H1 (cell line): ENCODE results near the gene TRIM28. TPM values are rescaled to one million over a fixed set of nuclear protein-coding genes. Genes with fewer than 3 reads are reported as not detected.

ENCODE experiments used
- CTCF ChIA-PET: fragments of 300-600 bp; sonication (Branson Sonifier 250); formaldehyde crosslinking; loops from one replicate; lab custom pipeline; 2021; ENCODE audit not compliant: partially characterized antibody; lab: Charles Lee
- POLR2A ChIA-PET: fragments of 300-600 bp; sonication (Branson Sonifier 250); formaldehyde crosslinking; loops from one replicate; lab custom pipeline; 2021; ENCODE audit warnings: inconsistent platforms; ENCODE audit not compliant: partially characterized antibody; lab: Charles Lee
- DNase-seq, 2 experiments: peaks; one replicate each; pipeline versions ENCODE4 v3.0.0 to v3.0.0-alpha.2; 2010 to 2022; ENCODE audit warnings: low spot score in 2 of 2, low read depth in 1 of 2, mixed read lengths in 1 of 2
- FAIRE-seq: peaks from 2 replicates; lab custom pipeline; 2011; peaks lifted over from hg19 to GRCh38; lab: Jason Lieb, UNC
- H2AFZ ChIP-seq: 2 replicates; pipeline ENCODE4 v1.8.1; 2012; ENCODE audit warnings: low read length, inconsistent platforms
- H2AK5ac ChIP-seq: 2 replicates; pipeline ENCODE4 v1.6.1; 2013; ENCODE audit warnings: low read depth, low read length
- H2BK120ac ChIP-seq: replicated peaks from 2 replicates; pipeline ENCODE3; 2013; ENCODE audit warnings: low read depth, low read length, inconsistent platforms
- H2BK12ac ChIP-seq: 2 replicates; pipeline ENCODE4 v1.6.1; 2013; ENCODE audit warnings: low read depth, low read length
- H2BK15ac ChIP-seq: 2 replicates; pipeline ENCODE4 v1.6.1; 2013; ENCODE audit warnings: low read length
- H2BK20ac ChIP-seq: 2 replicates; pipeline ENCODE4 v1.6.1; 2013; ENCODE audit warnings: low read length
- H2BK5ac ChIP-seq: 2 replicates; pipeline ENCODE4 v1.6.1; 2013; ENCODE audit warnings: low read depth, low read length
- H3K14ac ChIP-seq: 2 replicates; pipeline ENCODE4 v1.6.1; 2013; ENCODE audit warnings: inconsistent platforms; ENCODE audit not compliant: insufficient read length
- H3K18ac ChIP-seq: 2 replicates; pipeline ENCODE4 v1.6.1; 2013; ENCODE audit warnings: low read length; ENCODE audit errors: extremely low read depth
- H3K23ac ChIP-seq: 2 replicates; pipeline ENCODE4 v1.6.1; 2013; ENCODE audit warnings: inconsistent platforms; ENCODE audit not compliant: insufficient read length
- H3K23me2 ChIP-seq: 2 replicates; pipeline ENCODE4 v1.6.1; 2013; ENCODE audit warnings: low read depth, low read length
- H3K27ac ChIP-seq: 2 replicates; pipeline ENCODE4 v1.6.1; 2011; ENCODE audit warnings: low read depth, low read length, inconsistent platforms
- H3K27me3 ChIP-seq, 4 experiments: replicated peaks in 1 of 4; 1 replicate in 1 of 4; 2 replicates in 3 of 4; pipeline versions ENCODE4 v1.6.1 to v1.8.1; 2011 to 2013; ENCODE audit warnings: low read length in 3 of 4, mild to moderate bottlenecking in 3 of 4, inconsistent platforms in 2 of 4, mixed read lengths in 2 of 4, moderate library complexity in 1 of 4; ENCODE audit not compliant: control insufficient read depth in 3 of 4, insufficient read depth in 3 of 4; ENCODE audit errors: extremely low read depth in 1 of 4
- H3K36me3 ChIP-seq, 4 experiments: 2 replicates each; pipeline versions ENCODE4 v1.6.1 to v1.8.1; 2011 to 2013; ENCODE audit warnings: mild to moderate bottlenecking in 4 of 4, low read length in 3 of 4, moderate library complexity in 2 of 4, control low read depth in 1 of 4, inconsistent platforms in 1 of 4; ENCODE audit not compliant: insufficient read depth in 4 of 4, control insufficient read depth in 2 of 4
- H3K4ac ChIP-seq: replicated peaks from 2 replicates; pipeline ENCODE3; 2013; ENCODE audit warnings: low read length, low read depth, mixed read lengths, inconsistent platforms; ENCODE audit not compliant: insufficient read length
- H3K4me1 ChIP-seq, 4 experiments: replicated peaks in 1 of 4; 1 replicate in 1 of 4; 2 replicates in 3 of 4; pipeline versions ENCODE4 v1.6.1 to v1.8.1; 2011 to 2013; ENCODE audit warnings: low read length in 3 of 4, inconsistent platforms in 2 of 4, mixed read lengths in 1 of 4; ENCODE audit not compliant: insufficient read depth in 4 of 4, control insufficient read depth in 3 of 4
- H3K4me2 ChIP-seq, 2 experiments: 2 replicates each; pipeline versions ENCODE4 v1.6.1 to v1.8.1; 2011 to 2013; ENCODE audit warnings: low read depth in 2 of 2, low read length in 2 of 2, control low read depth in 1 of 2, inconsistent platforms in 1 of 2, mild to moderate bottlenecking in 1 of 2; ENCODE audit not compliant: insufficient read depth in 1 of 2
- H3K4me3 ChIP-seq, 4 experiments: fragments of 200-600, 300-600 bp in 1 of 4; sonication (generic), shearing (Covaris generic), sonication (Bioruptor Twin) in 1 of 4; 2 replicates each; pipeline versions ENCODE4 v1.5.1 to v1.8.1; 2011 to 2016; ENCODE audit warnings: low read length in 4 of 4, low read depth in 3 of 4, control low read depth in 2 of 4, inconsistent platforms in 2 of 4, mild to moderate bottlenecking in 2 of 4, mixed read lengths in 1 of 4, moderate library complexity in 1 of 4; ENCODE audit not compliant: insufficient read depth in 2 of 4; ENCODE audit errors: extremely low read depth in 1 of 4
- H3K56ac ChIP-seq: replicated peaks from 2 replicates; pipeline ENCODE3; 2013; ENCODE audit warnings: low read depth, mild to moderate bottlenecking, mixed read lengths, low read length, inconsistent platforms; ENCODE audit not compliant: insufficient read length
- H3K79me1 ChIP-seq: 2 replicates; pipeline ENCODE4 v1.6.1; 2013; ENCODE audit warnings: low read depth, low read length, control low read depth
- H3K79me2 ChIP-seq, 2 experiments: 2 replicates each; pipeline versions ENCODE4 v1.6.1 to v1.8.1; 2012 to 2013; ENCODE audit warnings: low read length in 2 of 2, mild to moderate bottlenecking in 2 of 2, inconsistent platforms in 1 of 2; ENCODE audit not compliant: insufficient read depth in 2 of 2, control insufficient read depth in 1 of 2
- H3K9ac ChIP-seq, 4 experiments: replicated peaks in 1 of 4; 1 replicate in 1 of 4; 2 replicates in 3 of 4; pipeline versions ENCODE4 v1.6.1 to v1.8.1; 2011 to 2013; ENCODE audit warnings: low read depth in 3 of 4, low read length in 3 of 4, control low read depth in 2 of 4, mild to moderate bottlenecking in 2 of 4, moderate library complexity in 2 of 4, inconsistent platforms in 1 of 4; ENCODE audit errors: extremely low read depth in 1 of 4
- H3K9me3 ChIP-seq, 2 experiments: 2 replicates each; pipeline versions ENCODE4 v1.6.1 to v1.8.1; 2012 to 2013; ENCODE audit warnings: mild to moderate bottlenecking in 2 of 2, moderate library complexity in 2 of 2, control low read depth in 1 of 2, inconsistent platforms in 1 of 2, low read depth in 1 of 2, low read length in 1 of 2, mixed read lengths in 1 of 2; ENCODE audit not compliant: insufficient read depth in 2 of 2
- H4K20me1 ChIP-seq, 2 experiments: replicated peaks in 1 of 2; 2 replicates each; pipeline versions ENCODE3 to v1.8.1; 2011 to 2013; ENCODE audit warnings: inconsistent platforms in 2 of 2, low read length in 2 of 2, mild to moderate bottlenecking in 1 of 2; ENCODE audit not compliant: insufficient read depth in 2 of 2, control insufficient read depth in 1 of 2
- H4K5ac ChIP-seq: 2 replicates; pipeline ENCODE4 v1.6.1; 2013; ENCODE audit warnings: low read length, low read depth, mixed read lengths, inconsistent platforms; ENCODE audit not compliant: insufficient read length
- H4K8ac ChIP-seq: 2 replicates; pipeline ENCODE4 v1.8.0; 2013; ENCODE audit warnings: mild to moderate bottlenecking, moderate library complexity, low read length, inconsistent platforms; ENCODE audit not compliant: insufficient read depth; ENCODE audit errors: extremely low read depth
- H4K91ac ChIP-seq: replicated peaks from 2 replicates; pipeline ENCODE3; 2013; ENCODE audit warnings: low read length, mixed read lengths, inconsistent platforms; ENCODE audit not compliant: insufficient read length
- CBX8 ChIP-seq: fragments of 300-800, 300-1000 bp; sonication (generic); IDR thresholded peaks from 2 replicates; pipeline ENCODE4 v1.7.1; 2016; ENCODE audit warnings: low read depth, low read length, borderline replicate concordance
- JUND ChIP-seq: IDR thresholded peaks from 2 replicates; pipeline ENCODE4 v1.6.1; 2011; ENCODE audit warnings: mild to moderate bottlenecking, improper control_type of control experiment, low read length
- SIRT6 ChIP-seq: IDR thresholded peaks from one replicate; pipeline ENCODE4 v1.7.1; 2012; ENCODE audit warnings: low read length, inconsistent platforms
- SUZ12 ChIP-seq: fragments of 200-600 bp; sonication (generic); IDR thresholded peaks from 2 replicates; pipeline ENCODE4 v1.6.1; 2012; ENCODE audit warnings: mild to moderate bottlenecking, inconsistent platforms, low read length, moderate library complexity, mixed read lengths
- TEAD4 ChIP-seq: IDR thresholded peaks from 2 replicates; pipeline ENCODE4 v1.6.1; 2012; ENCODE audit warnings: low read depth, low read length, inconsistent platforms, mixed read lengths
- WGBS, 2 experiments: shearing (Covaris generic) in 1 of 2; methylation state at CpG; one replicate each; pipeline versions ENCODE4 v1.1.6 to v1.1.7; 2013 to 2015; ENCODE audit warnings: low lambda C conversion rate in 2 of 2, mixed read lengths in 2 of 2, inconsistent platforms in 1 of 2, low coverage in 1 of 2, missing lambda C conversion rate in 1 of 2; ENCODE audit not compliant: insufficient replicate concordance in 2 of 2, insufficient coverage in 1 of 2, insufficient read length in 1 of 2; ENCODE audit errors: extremely low coverage in 1 of 2, missing lambda C conversion rate in 1 of 2; 5-methylcytosine and 5-hydroxymethylcytosine counted together
- polyA plus RNA-seq, 7 experiments: library from polyadenylated mRNA; depleted of rRNA in 3 of 7; stranded (reverse) in 5 of 7; unstranded in 2 of 7; fragments of >200 nt in 5 of 7; fragments of 200-250 nt in 2 of 7; gene quantifications; 1 replicate in 5 of 7; 2 replicates in 1 of 7; 4 replicates in 1 of 7; pipeline versions ENCODE4 v1.2.1 to v1.2.3, GENCODE V29; 2011 to 2013; ENCODE audit warnings: missing spikeins in 2 of 7, mixed read lengths in 2 of 7
- total RNA-seq: library from RNA; stranded (reverse); fragmentation: NEBNext Ultra II Directional; extraction: Animal tissue kit (Norgen Biotek cat#: 25700); gene quantifications from 2 replicates; pipeline ENCODE4 v1.2.1, GENCODE V29; 2021

The TRIM28 gene
- total and polyA plus RNA-seq, 2 of the 8 experiments (the other 6 are each of a cell fraction or from before 2014, with no cell fraction given): 1,433 to 1,442 TPM

DNA sequence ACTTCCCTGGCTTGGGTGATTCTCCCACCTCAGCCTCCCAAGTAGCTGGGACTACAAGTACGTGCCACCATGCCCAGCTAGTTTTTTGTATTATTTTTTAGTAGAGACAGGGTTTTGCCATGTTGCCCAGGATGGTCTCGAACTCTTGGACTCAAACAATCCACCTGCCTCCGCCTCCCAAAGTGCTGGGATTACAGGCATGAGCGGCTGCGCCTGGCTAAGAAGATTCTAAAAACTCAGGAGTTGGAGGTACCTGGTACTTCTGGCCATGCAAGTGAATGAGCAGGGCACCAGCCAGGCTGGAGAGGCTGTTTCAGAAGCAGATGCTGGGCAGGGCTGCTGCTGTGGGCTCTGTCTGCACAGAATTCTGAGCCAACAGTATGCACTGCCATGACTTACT lies 23.1 kb downstream of the TRIM28 start:
- H3K27me3 ChIP-seq: peaks cover 0 to 8% (median 3%) of the 10 kb centered on the region in 4 experiments; a peak in 4 of 7 replicates
- no peak overlapping the region for H2BK15ac ChIP-seq
- H3K36me3 ChIP-seq: peaks cover 2 to 9% (median 7%) of the 10 kb centered on the region in 4 experiments; a peak in 3 of 8 replicates
- POLR2A ChIA-PET: interaction anchor here (1.3 to 17.2 kb wide), 3 partner anchors 18 to 48 kb away, joined by 3 to 434 read pairs (median 188); partner anchors contain the start of genes CHMP2A, SLC27A5, TRIM28 and ZBTB45
- H3K56ac ChIP-seq: no peak overlapping the region
- H2BK20ac ChIP-seq: no peak overlapping the region
- H4K91ac ChIP-seq: no peak overlapping the region
- H2BK12ac ChIP-seq: no peak overlapping the region
- H2AFZ ChIP-seq: no peak overlapping the region
- no peak overlapping the region for H3K23ac ChIP-seq
- DNase-seq (no peak), FAIRE-seq (no peak)
- no peaks in the 10 kb centered on the region for H3K9me3 ChIP-seq
- CTCF ChIA-PET: interaction anchor here (1.1 to 3.0 kb wide), 2 partner anchors 14 to 47 kb away, joined by 3 to 21 read pairs; partner anchors contain the start of gene ZBTB45
- peaks cover 0 to 19% (median 4%) of the 10 kb centered on the region in 4 experiments; a peak in 5 of 7 replicates for H3K4me1 ChIP-seq
- no peak overlapping the region for H3K18ac ChIP-seq
- H2BK5ac ChIP-seq: no peak overlapping the region
- H2BK120ac ChIP-seq: no peak overlapping the region
- no peak overlapping the region for H3K4me3 ChIP-seq
- TF ChIP-seq JUND (no peak), SUZ12 (no peak), SIRT6 (no peak), TEAD4 (no peak), CBX8 (no peak)
- no peak overlapping the region for H3K9ac ChIP-seq
- H3K27ac ChIP-seq: no peak overlapping the region
- H3K79me2 ChIP-seq: no peaks in the 10 kb centered on the region
- no peak overlapping the region for H3K14ac ChIP-seq
- no peak overlapping the region for H2AK5ac ChIP-seq
- peaks cover 0 to 2% of the 10 kb centered on the region in 2 experiments for H4K20me1 ChIP-seq
- H4K5ac ChIP-seq: no peak overlapping the region
- H4K8ac ChIP-seq: no peak overlapping the region
- H3K23me2 ChIP-seq: peaks cover 10% of the 10 kb centered on the region; the same call in 1 of the 2 replicates
- H3K4me2 ChIP-seq: no peak overlapping the region
- H3K4ac ChIP-seq: no peak overlapping the region
- H3K79me1 ChIP-seq: no peaks in the 10 kb centered on the region; the same call in 1 of the 2 replicates
- WGBS, 2 experiments: 97% methylated on average over 5 of the region's 5 CpGs; no CpG with 5 or more reads in 1 of the 2 experiments
